Dendritic cell treated with granulocyte-macrophage colony-stimulating factor and Interleukin-4, amounts not matched to agents 40 ng/mL and 50 ng/mL, for 4 days (primary cell): ENCODE data around the gene ZNF511.
A peak's percentile ranks its signal among the peaks of the same experiment; 100 is the strongest.

Experiments
- H3K27ac Mint-ChIP-seq: one replicate; pipeline ENCODE4 v1.8.0; 2022; ENCODE audit warnings: mild to moderate bottlenecking, mixed read lengths
- H3K27me3 Mint-ChIP-seq: one replicate; pipeline ENCODE4 v1.8.0; 2022; ENCODE audit warnings: mild to moderate bottlenecking, mixed read lengths
- H3K36me3 Mint-ChIP-seq: one replicate; pipeline ENCODE4 v1.8.0; 2022; ENCODE audit warnings: low read depth, mixed read lengths
- H3K4me1 Mint-ChIP-seq: one replicate; pipeline ENCODE4 v1.8.0; 2022; ENCODE audit warnings: low read depth, mixed read lengths
- H3K4me3 Mint-ChIP-seq: one replicate; pipeline ENCODE4 v1.8.0; 2022; ENCODE audit warnings: mild to moderate bottlenecking, moderate library complexity, mixed read lengths
- H3K9me3 Mint-ChIP-seq: one replicate; pipeline ENCODE4 v1.8.0; 2022; ENCODE audit warnings: mixed read lengths
- intact Hi-C: fragments of 100-400 bp; cut with micrococcal nuclease; formaldehyde crosslinking; loops from one replicate; pipeline ENCODE4 v1.15.0; 2022

Gene ZNF511

DNA sequence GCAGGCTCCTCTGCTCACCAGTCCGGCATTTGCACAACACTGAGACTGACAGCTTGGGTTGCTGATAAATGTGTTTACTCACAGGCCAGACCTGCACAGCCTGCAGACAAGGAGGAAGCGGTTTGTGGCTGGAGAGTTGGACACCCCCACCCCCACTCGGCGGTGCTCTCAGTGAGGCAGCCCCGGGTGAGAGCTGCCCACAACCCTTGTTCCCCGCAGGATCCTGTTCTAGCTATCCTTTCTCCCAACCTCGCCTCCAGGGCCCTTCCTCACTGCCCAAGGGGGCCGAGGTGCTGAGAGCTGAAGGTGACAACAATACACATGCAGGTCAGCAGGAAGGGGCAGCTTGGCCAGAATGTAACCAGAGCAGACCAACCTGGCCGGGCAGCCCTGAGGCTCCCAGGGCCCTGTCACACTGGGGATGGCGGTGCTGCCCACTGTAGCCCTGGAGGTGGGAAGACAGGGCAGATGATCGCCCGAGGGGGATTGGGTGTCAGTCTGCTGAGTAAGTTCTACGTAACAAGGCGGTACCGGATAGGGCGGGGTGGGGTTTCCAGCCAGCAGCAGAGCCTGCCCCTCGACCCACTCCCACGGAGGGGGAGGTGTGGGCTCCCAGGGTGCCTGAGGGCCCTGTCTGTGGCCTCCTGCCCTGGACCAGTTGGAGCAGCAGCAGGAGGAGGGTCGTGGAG, 30.0 kb upstream of the ZNF511 start:
- peak overlapping the region; percentile 95 for H3K27ac Mint-ChIP-seq
- H3K4me3 Mint-ChIP-seq = peak overlapping the region; percentile 75
- peaks cover 82% of the 10 kb centered on the region for H3K4me1 Mint-ChIP-seq
- no peaks in the 10 kb centered on the region for H3K9me3 Mint-ChIP-seq
- intact Hi-C loops = loop anchor here (2.0 kb wide), 1 partner anchor 20 kb away; no protein-coding TSS in a partner anchor
- peaks cover 82% of the 10 kb centered on the region for H3K36me3 Mint-ChIP-seq
- H3K27me3 Mint-ChIP-seq = no peaks in the 10 kb centered on the region

DNA sequence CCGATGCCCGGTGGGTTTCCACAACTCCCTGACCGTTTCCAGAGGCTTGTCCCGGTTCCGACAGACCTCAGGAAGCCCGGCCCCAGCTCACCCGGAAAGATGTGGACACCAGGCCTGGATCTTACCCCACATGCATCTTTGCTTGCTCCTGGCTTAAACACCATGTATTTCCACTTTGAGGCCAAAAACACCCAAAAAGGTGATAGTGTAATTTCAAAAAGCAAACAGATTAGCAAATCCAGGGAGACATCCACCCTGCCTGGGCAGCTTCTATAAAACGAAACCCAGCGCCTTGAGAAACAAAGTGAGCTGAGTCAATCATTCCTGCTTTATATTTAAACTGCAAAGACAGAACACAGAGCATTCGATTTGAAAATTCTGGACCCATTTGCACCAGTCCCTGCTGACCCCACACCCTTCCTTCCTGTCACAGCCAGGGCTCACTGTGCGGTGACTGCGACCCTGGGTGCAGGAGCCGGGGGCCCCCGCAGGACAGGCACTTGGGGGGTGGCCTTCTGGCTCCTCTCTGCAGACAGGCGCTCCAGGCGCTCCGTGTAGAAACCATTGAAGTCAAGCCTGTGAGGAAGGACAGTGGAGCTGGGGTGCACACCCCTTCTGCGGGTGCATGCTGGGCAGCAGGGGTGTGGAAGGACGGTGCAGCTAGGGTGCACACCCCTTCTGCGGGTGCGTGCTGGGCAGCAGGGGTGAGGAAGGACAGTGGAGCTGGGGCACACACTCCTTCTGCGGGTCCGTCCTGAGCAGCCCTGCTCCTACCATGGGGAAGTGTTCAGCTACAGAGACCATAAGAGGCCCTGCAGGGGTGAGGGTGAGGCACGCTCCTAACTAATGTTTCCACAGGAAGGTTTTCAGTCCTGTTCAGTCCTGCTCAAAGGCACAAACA, 29.1 kb upstream of the ZNF511 start:
- peak overlapping the region; percentile 95 for H3K27ac Mint-ChIP-seq

DNA sequence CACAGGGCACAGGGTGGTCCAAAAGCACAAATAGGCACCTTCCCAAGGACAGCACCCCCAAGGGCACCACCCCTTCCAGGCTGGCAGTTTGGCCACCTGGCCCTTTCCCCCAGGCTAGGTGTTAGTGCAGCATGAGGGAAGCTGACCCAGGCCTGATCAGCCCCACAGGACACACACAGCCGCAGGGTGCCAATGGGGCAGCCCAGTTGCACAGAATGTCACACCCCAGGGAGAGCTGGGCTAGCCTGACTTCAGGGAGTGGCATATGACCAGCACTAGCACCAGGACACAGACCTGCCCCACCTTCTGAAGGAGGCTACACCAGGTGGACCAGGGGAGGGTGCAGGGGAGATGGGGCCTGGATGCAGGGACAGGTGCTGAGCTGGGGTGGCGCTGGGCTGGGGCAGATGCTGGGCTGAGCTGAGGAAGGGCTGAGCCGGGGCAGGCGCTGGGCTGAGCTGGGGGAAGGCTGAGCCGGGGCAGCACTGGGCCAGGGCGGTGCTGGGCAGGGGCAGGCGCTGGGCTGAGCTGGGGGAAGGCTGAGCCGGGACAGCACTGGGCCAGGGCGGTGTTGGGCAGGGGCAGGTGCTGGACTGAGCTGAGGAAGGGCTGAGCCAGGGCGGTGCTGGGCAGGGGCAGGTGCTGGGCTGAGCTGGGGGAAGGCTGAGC, 28.2 kb upstream of the ZNF511 start:
- H3K9me3 Mint-ChIP-seq = no peaks in the 10 kb centered on the region

More for the DNA sequence above, 29.1 kb upstream of the ZNF511 start:
- Mint-ChIP-seq H3K4me1 (peaks cover 80% of the 10 kb centered on the region), H3K27me3 (no peaks in the 10 kb centered on the region), H3K36me3 (peaks cover 83% of the 10 kb centered on the region), H3K9me3 (no peaks in the 10 kb centered on the region), H3K4me3 (peak overlapping the region; percentile 31)
- intact Hi-C loops = loop anchor here (2.0 kb wide), 1 partner anchor 21 kb away; no protein-coding TSS in a partner anchor

DNA sequence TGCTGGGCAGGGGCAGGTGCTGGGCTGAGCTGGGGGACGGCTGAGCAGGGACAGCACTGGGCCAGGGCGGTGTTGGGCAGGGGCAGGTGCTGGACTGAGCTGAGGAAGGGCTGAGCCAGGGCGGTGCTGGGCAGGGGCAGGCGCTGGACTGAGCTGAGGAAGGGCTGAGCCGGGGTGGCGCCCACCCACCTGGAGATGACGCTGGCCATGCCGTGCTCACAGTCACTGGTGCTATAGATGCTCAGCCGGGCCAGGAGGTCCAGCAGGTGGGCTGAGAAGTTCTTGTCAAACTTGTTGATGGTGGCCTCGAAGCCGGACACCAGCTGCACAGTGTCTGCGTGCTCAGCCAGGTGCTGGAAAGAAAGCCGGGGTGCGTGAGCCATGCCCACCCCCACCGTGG, 27.6 kb upstream of the ZNF511 start:
- peaks cover 84% of the 10 kb centered on the region for H3K36me3 Mint-ChIP-seq
- H3K9me3 Mint-ChIP-seq = no peaks in the 10 kb centered on the region
- H3K27me3 Mint-ChIP-seq = no peaks in the 10 kb centered on the region
- peaks cover 65% of the 10 kb centered on the region for H3K4me1 Mint-ChIP-seq
- intact Hi-C loops = no loop called here
- peak overlapping the region; percentile 95 for H3K27ac Mint-ChIP-seq
- H3K4me3 Mint-ChIP-seq = no peak overlapping the region

More for the DNA sequence above, 28.2 kb upstream of the ZNF511 start:
- H3K4me3 Mint-ChIP-seq = no peak overlapping the region
- peak overlapping the region; percentile 95 for H3K27ac Mint-ChIP-seq
- intact Hi-C loops = no loop called here
- no peaks in the 10 kb centered on the region for H3K27me3 Mint-ChIP-seq
- peaks cover 84% of the 10 kb centered on the region for H3K36me3 Mint-ChIP-seq
- peaks cover 71% of the 10 kb centered on the region for H3K4me1 Mint-ChIP-seq

DNA sequence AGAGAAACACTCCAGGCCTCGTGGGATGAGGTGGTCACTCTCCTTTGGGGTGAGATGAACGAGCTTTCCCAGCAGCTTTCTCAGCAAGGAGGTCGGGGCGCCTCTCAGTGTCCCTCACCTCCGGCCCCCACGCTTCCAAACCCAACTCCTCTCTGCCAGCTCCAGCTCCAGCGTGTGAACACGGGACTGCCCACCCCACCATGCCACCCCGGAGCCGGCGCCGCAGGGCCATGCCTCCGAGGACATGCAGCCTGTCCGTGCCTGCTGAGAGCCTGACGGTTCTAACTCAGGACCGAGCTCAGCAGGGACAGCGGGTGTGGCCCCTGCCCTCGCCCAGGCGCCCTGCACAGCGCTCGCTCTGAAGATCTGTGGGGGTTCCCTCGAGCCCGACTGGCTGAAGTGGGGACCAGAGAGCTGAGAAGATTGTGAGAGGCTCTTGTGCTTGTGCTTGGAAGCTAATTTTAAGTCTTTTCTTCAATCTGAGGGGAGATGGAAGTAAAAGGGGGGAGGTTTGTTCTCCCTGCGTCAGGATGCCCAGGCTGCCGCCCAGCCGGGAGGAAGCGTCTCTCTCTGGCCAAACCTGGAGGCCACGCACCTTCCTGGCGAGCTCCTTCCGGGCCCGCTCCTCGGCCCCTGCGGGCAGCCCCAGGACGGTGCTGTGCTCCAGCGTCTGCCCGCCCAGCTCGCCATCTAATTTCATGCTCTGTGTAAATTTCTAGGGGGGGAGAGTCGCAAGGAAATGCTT, 26.9 kb upstream of the ZNF511 start:
- peaks cover 63% of the 10 kb centered on the region for H3K4me1 Mint-ChIP-seq
- H3K27ac Mint-ChIP-seq = peak overlapping the region; percentile 8
- H3K9me3 Mint-ChIP-seq = no peaks in the 10 kb centered on the region
- intact Hi-C loops = no loop called here
- no peak overlapping the region for H3K4me3 Mint-ChIP-seq
- peaks cover 87% of the 10 kb centered on the region for H3K36me3 Mint-ChIP-seq
- H3K27me3 Mint-ChIP-seq = no peaks in the 10 kb centered on the region

DNA sequence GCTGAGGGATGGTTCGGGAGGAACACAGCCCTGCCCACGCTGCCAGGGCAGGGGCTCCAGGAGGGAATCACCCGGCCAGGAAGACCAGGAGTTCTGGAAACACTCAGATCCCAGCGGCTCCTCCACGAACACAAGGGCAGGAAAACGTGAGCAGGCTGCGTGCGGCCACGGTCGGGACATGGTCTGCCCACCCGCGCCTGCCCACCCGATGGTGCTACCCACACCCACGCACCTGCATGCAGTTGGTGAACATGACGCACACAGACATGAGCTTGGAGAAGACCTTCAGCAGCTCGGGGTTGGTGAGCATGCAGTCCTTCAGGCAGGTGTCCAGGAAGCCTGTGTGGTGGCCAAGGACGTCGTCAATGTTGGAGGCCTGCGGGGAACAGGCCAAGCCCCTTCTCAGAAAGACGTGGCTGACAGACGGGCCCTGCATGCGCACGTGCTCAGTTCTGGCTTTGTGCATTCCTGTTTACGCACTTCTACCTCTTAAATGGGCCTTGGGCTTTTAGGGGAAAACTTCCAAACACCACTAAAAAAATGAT, 25.8 kb upstream of the ZNF511 start:
- no peaks in the 10 kb centered on the region for H3K9me3 Mint-ChIP-seq
- no peaks in the 10 kb centered on the region for H3K27me3 Mint-ChIP-seq
- peaks cover 54% of the 10 kb centered on the region for H3K4me1 Mint-ChIP-seq
- peak overlapping the region; percentile 8 for H3K27ac Mint-ChIP-seq
- peaks cover 99% of the 10 kb centered on the region for H3K36me3 Mint-ChIP-seq
- intact Hi-C loops = no loop called here
- no peak overlapping the region for H3K4me3 Mint-ChIP-seq

DNA sequence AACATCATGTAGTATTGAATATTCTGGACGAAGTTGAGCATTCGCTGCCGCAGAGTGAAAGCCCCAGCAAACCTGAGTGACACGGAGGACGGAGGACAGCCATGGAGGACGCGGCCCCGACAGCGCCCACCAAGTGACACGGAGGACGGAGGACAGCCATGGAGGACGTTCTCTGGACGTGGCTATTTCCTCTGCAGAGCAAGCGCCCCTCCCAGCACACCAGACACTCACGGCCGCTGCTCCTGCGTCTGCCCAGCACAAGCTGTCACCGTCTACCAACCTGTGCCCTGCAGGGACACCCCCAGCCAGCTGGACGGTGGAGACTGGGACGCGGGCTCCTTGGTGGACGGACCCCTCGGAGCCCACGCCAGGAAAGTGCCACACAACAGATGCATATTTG, 24.8 kb upstream of the ZNF511 start:
- peaks cover 100% of the 10 kb centered on the region for H3K36me3 Mint-ChIP-seq
- H3K4me1 Mint-ChIP-seq = peaks cover 44% of the 10 kb centered on the region
- H3K27ac Mint-ChIP-seq = no peak overlapping the region
- H3K27me3 Mint-ChIP-seq = no peaks in the 10 kb centered on the region
- intact Hi-C loops = no loop called here
- no peak overlapping the region for H3K4me3 Mint-ChIP-seq
- H3K9me3 Mint-ChIP-seq = no peaks in the 10 kb centered on the region

DNA sequence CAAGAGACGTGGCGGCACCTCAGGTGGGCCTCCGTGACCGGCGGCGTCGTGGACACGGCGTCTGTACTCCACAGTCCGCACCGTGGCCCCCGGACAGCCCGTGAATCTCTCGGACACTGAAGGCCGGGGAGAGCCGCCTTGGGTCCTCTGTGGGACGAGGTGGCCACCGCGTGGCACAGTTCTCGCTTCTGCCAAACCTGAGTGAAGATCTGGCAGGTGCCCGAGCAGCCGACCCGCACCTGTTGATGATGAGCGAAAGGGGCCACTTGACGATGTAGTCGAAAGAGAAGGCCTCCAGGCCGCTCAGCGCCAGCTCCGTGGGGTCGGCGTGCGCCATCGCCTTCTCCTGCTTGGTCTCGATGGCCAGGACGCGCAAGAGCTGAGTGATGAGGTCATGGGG, 23.5 kb upstream of the ZNF511 start:
- Mint-ChIP-seq H3K4me1 (peaks cover 31% of the 10 kb centered on the region), H3K4me3 (no peak overlapping the region), H3K27ac (no peak overlapping the region), H3K36me3 (peaks cover 100% of the 10 kb centered on the region), H3K9me3 (no peaks in the 10 kb centered on the region), H3K27me3 (no peaks in the 10 kb centered on the region)
- intact Hi-C loops = no loop called here

DNA sequence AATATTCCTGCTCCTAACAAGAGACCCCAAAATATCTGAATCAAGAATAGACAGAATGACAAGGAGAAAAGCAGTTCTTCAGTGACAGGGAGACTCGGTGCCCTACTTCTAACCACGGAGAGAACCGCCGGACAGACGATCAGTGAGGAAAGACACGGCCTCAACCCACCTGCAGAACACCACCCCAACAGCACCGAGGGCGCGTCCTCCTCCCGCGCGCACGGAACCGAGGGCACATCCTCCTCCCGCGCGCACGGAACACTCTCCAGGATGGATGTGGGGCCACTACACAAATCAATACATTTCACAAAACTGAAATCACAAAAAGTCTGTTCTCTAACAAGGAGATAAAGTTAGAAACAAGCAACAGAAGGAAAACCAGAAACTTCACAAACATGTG, 22.3 kb upstream of the ZNF511 start:
- intact Hi-C loops = no loop called here
- Mint-ChIP-seq H3K9me3 (no peaks in the 10 kb centered on the region), H3K4me3 (no peak overlapping the region), H3K36me3 (peaks cover 100% of the 10 kb centered on the region), H3K27me3 (no peaks in the 10 kb centered on the region), H3K27ac (no peak overlapping the region), H3K4me1 (peaks cover 20% of the 10 kb centered on the region)

DNA sequence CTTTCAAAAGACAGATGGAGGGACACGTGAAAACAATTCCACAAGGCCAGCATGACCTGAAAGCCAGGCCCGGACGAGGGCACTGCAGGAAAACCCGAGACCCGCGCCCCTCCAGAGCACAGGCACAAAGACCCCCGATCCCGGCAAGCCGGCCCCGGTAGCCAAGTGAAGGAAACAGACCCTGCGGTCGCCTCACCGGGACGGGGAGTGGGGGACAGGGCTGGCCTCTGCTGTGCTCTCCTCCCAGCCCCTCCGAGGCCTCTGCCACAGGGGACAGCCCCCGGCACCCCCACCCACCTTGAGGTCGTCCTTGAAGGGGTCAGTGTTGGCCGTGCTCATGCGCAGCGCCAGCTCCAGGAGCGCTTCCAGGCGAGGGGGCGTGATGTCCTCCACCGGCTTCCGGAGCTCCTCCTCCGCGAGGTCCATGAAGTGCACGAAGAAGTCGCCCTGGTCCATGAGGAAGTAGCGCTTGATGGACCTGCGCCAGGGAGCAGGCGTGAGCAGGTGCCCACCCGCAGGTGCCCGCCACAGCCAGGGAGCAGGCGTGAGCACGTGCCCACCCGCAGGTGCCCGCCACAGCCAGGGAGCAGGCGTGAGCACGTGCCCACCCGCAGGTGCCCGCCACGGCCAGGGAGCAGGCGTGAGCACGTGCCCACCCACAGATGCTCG, 20.7 kb upstream of the ZNF511 start:
- no peaks in the 10 kb centered on the region for H3K9me3 Mint-ChIP-seq
- peaks cover 100% of the 10 kb centered on the region for H3K36me3 Mint-ChIP-seq
- no peak overlapping the region for H3K4me3 Mint-ChIP-seq
- intact Hi-C loops = no loop called here
- H3K27ac Mint-ChIP-seq = no peak overlapping the region
- no peaks in the 10 kb centered on the region for H3K27me3 Mint-ChIP-seq
- peaks cover 13% of the 10 kb centered on the region for H3K4me1 Mint-ChIP-seq

DNA sequence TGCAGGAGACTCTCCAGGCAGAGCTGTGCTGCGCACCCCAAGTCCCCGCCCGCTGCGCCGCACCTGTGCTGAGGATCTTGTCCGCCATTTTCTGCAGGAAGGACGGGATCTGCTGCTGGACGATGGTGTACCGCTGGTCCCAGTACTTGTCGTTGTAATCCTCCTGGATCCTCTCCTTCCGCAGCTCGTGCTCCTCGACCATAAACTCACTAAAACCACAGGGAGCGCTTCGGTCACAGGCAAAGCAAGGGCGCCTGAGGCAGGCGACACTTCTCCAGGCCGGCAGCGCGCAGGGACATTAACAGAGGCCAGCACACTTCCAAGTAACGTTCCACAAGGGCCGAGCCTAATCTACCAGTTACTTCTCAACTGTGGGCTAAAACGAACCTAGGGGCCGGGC, 19.0 kb upstream of the ZNF511 start:
- Mint-ChIP-seq H3K36me3 (peaks cover 100% of the 10 kb centered on the region), H3K27ac (no peak overlapping the region), H3K4me3 (no peak overlapping the region), H3K27me3 (no peaks in the 10 kb centered on the region), H3K4me1 (peaks cover 31% of the 10 kb centered on the region), H3K9me3 (no peaks in the 10 kb centered on the region)
- intact Hi-C loops = no loop called here

DNA sequence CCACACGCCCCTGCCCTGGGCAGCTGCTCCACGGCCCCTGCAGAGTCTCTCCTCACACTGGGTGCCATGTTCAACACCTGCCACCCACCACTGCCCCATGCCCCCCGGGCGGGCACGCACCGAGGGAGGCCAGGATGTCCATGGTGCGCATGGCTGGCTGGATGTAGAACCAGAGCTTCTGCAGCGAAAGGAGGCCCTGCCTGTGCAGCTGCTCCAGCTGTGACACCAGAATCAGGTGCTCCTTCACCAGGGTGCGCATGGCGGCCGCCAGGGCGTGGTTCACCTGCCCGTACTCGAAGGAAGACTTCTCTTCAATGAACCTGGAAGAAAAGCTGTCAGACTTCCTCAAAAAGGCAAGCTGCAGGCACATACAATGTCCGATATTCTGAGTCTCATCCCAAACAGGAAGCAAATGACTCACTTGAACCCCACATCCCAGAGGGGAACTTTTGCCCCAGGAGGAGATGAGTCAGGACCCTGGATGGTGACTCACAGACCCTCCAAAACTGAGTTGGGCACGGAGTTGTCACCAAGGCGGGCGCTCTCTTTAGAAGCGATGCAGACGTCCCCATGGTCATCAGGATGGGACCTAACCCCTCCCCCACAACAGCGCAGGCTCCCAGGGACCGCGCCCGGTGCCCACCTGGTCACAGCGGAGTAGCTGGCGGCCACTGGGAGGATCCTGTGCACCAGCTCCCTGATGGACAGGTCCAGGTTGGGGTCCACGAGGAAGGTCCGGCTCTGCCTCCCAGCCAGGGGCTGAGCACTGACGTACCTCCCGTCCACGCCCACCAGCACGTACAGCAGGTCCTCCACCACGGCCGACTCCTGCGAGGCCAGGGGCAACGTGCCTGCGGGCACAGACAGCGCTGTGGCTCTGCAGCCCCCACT, 15.6 kb upstream of the ZNF511 start:
- Mint-ChIP-seq H3K9me3 (no peaks in the 10 kb centered on the region), H3K36me3 (peaks cover 100% of the 10 kb centered on the region)

More for the DNA sequence above, 15.6 kb upstream of the ZNF511 start:
- intact Hi-C loops = no loop called here
- peaks cover 48% of the 10 kb centered on the region for H3K4me1 Mint-ChIP-seq
- no peaks in the 10 kb centered on the region for H3K27me3 Mint-ChIP-seq
- H3K27ac Mint-ChIP-seq = peak overlapping the region; percentile 85
- no peak overlapping the region for H3K4me3 Mint-ChIP-seq
